Mesenchymal stem cell (in vitro differentiated cells and primary cell): ENCODE measurements around the gene CALCR.

ENCODE experiments used
- DNase-seq: peaks from one replicate; pipeline ENCODE4 v3.0.0-alpha.2; 2013
- H2AFZ ChIP-seq: one replicate; pipeline ENCODE4 v1.6.1; 2013; ENCODE audit warnings: low read depth, mild to moderate bottlenecking, control low read depth, inconsistent platforms, low read length, moderate library complexity
- H2AK5ac ChIP-seq: 2 replicates; pipeline ENCODE4 v1.6.1; 2013; ENCODE audit warnings: low read length, moderate library complexity, mild to moderate bottlenecking, inconsistent platforms; ENCODE audit not compliant: severe bottlenecking
- H2BK120ac ChIP-seq: one replicate; pipeline ENCODE4 v1.6.1; 2013; ENCODE audit warnings: low read depth, mild to moderate bottlenecking, inconsistent platforms, low read length, moderate library complexity
- H2BK12ac ChIP-seq, 2 experiments: one replicate each; pipeline ENCODE4 v1.6.1; 2013; ENCODE audit warnings: inconsistent platforms in 2 of 2, low read length in 2 of 2, mild to moderate bottlenecking in 2 of 2, moderate library complexity in 2 of 2, control low read depth in 1 of 2
- H2BK15ac ChIP-seq: one replicate; pipeline ENCODE4 v1.6.1; 2013; ENCODE audit warnings: mild to moderate bottlenecking, low read depth, inconsistent platforms; ENCODE audit not compliant: poor library complexity, severe bottlenecking
- H2BK5ac ChIP-seq: 2 replicates; pipeline ENCODE4 v1.6.1; 2013; ENCODE audit warnings: low read depth, mild to moderate bottlenecking, low read length, control low read depth, inconsistent platforms; ENCODE audit not compliant: poor library complexity, severe bottlenecking
- H3K14ac ChIP-seq, 2 experiments: one replicate each; pipeline ENCODE4 v1.6.1; 2013; ENCODE audit warnings: inconsistent platforms in 2 of 2, low read length in 2 of 2, control low read depth in 1 of 2, mild to moderate bottlenecking in 1 of 2, moderate library complexity in 1 of 2
- H3K18ac ChIP-seq, 2 experiments: one replicate each; pipeline ENCODE4 v1.6.1; 2013; ENCODE audit warnings: inconsistent platforms in 2 of 2, low read length in 2 of 2, control low read depth in 1 of 2, low read depth in 1 of 2, mild to moderate bottlenecking in 1 of 2
- H3K23ac ChIP-seq, 2 experiments: one replicate each; pipeline ENCODE4 v1.6.1; 2013; ENCODE audit warnings: inconsistent platforms in 2 of 2, low read length in 2 of 2, mild to moderate bottlenecking in 2 of 2, moderate library complexity in 2 of 2, control low read depth in 1 of 2
- H3K27ac ChIP-seq: 2 replicates; pipeline ENCODE4 v1.5.1; 2013; ENCODE audit warnings: mild to moderate bottlenecking, moderate library complexity, low read length, control low read depth, inconsistent platforms; ENCODE audit not compliant: poor library complexity, severe bottlenecking
- H3K27me3 ChIP-seq, 2 experiments: 2 replicates each; pipeline versions ENCODE4 v1.6.1 to v1.7.0; 2013; ENCODE audit warnings: low read length in 2 of 2, mild to moderate bottlenecking in 2 of 2, moderate library complexity in 2 of 2, control low read depth in 1 of 2, inconsistent platforms in 1 of 2; ENCODE audit not compliant: control insufficient read depth in 1 of 2, insufficient read depth in 1 of 2
- H3K36me3 ChIP-seq, 2 experiments: 2 replicates each; pipeline versions ENCODE4 v1.6.1 to v1.7.0; 2013; ENCODE audit warnings: low read length in 2 of 2, control low read depth in 1 of 2, inconsistent platforms in 1 of 2, low read depth in 1 of 2, mild to moderate bottlenecking in 1 of 2; ENCODE audit not compliant: insufficient read depth in 2 of 2, control insufficient read depth in 1 of 2
- H3K4ac ChIP-seq, 2 experiments: one replicate each; pipeline ENCODE4 v1.6.1; 2013; ENCODE audit warnings: inconsistent platforms in 2 of 2, low read length in 2 of 2, mild to moderate bottlenecking in 2 of 2, moderate library complexity in 2 of 2, control low read depth in 1 of 2, low read depth in 1 of 2
- H3K4me1 ChIP-seq: 2 replicates; pipeline ENCODE4 v1.6.1; 2013; ENCODE audit warnings: low read depth, low read length, control low read depth; ENCODE audit not compliant: control insufficient read depth, insufficient read depth
- H3K4me2 ChIP-seq: 2 replicates; pipeline ENCODE4 v1.6.1; 2013; ENCODE audit warnings: low read length, mild to moderate bottlenecking, inconsistent platforms; ENCODE audit not compliant: poor library complexity, severe bottlenecking
- H3K4me3 ChIP-seq, 2 experiments: 2 replicates each; pipeline versions ENCODE4 v1.5.1 to v1.7.0; 2013; ENCODE audit warnings: low read length in 2 of 2, mild to moderate bottlenecking in 2 of 2, control low read depth in 1 of 2, low read depth in 1 of 2; ENCODE audit not compliant: insufficient read depth in 1 of 2
- H3K79me1 ChIP-seq: replicated peaks from 2 replicates; pipeline ENCODE4 v1.6.1; 2013; ENCODE audit warnings: mild to moderate bottlenecking, control low read depth, low read length, inconsistent platforms; ENCODE audit not compliant: poor library complexity, severe bottlenecking
- H3K9ac ChIP-seq: 2 replicates; pipeline ENCODE4 v1.7.0; 2013; ENCODE audit warnings: mild to moderate bottlenecking, low read length, moderate library complexity
- H3K9me3 ChIP-seq: 2 replicates; pipeline ENCODE4 v1.7.0; 2013; ENCODE audit warnings: mild to moderate bottlenecking, low read length; ENCODE audit not compliant: control insufficient read depth
- H4K8ac ChIP-seq: one replicate; pipeline ENCODE4 v1.6.1; 2013; ENCODE audit warnings: inconsistent platforms, mild to moderate bottlenecking, low read length, moderate library complexity
- H4K91ac ChIP-seq: one replicate; pipeline ENCODE4 v1.6.1; 2013; ENCODE audit warnings: mild to moderate bottlenecking, low read length, inconsistent platforms
- WGBS: methylation state at CpG from one replicate; pipeline ENCODE4 v1.1.7; 2013; ENCODE audit warnings: mixed read lengths; 5-methylcytosine and 5-hydroxymethylcytosine counted together

CALCR gene

DNA sequence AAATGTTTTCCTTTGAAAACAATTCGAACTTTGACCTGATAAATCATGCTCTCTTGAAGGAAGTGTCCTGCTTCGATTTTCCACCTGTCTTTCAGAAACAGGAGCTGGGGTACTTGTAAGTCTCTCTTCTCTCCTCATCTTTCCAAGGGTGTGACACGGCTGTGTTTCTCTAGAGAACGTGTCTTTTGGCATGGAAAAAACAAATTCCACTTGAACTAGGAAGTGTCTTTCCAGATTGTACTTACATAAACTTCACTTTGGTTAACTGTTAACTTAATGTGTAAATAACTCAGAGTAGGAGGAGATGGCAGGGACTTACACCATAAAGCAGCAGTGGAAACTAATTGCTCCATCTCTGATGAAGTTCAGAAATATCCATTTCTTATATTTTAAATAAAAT lies 4.2 kb upstream of the CALCR start:
- no peak overlapping the region for H2BK12ac ChIP-seq
- H3K36me3 ChIP-seq = no peaks in the 10 kb centered on the region
- no peak overlapping the region for H4K8ac ChIP-seq
- no peak overlapping the region for H3K23ac ChIP-seq
- H2AK5ac ChIP-seq = no peak overlapping the region
- H4K91ac ChIP-seq = no peak overlapping the region
- H3K18ac ChIP-seq = no peak overlapping the region
- 60% methylated on average over 2 of the region's 4 CpGs for WGBS
- H3K4me3 ChIP-seq = no peak overlapping the region
- no peak overlapping the region for H3K27ac ChIP-seq
- H3K4me1 ChIP-seq = peaks cover 18% of the 10 kb centered on the region
- no peak overlapping the region for H2AFZ ChIP-seq
- DNase-seq = no peak
- no peak overlapping the region for H2BK5ac ChIP-seq
- no peaks in the 10 kb centered on the region for H3K79me1 ChIP-seq
- H3K9me3 ChIP-seq = no peaks in the 10 kb centered on the region
- no peak overlapping the region for H2BK15ac ChIP-seq
- no peak overlapping the region for H3K9ac ChIP-seq
- no peak overlapping the region for H2BK120ac ChIP-seq
- no peak overlapping the region for H3K4ac ChIP-seq
- peak overlapping the region; percentile 5 for H3K4me2 ChIP-seq
- peaks cover 24 to 54% of the 10 kb centered on the region in 2 experiments for H3K27me3 ChIP-seq
- H3K14ac ChIP-seq = no peak overlapping the region

- H3K79me1 ChIP-seq = no peaks in the 10 kb centered on the region
- H3K4me3 ChIP-seq = peak overlapping the region in 1 of 2 experiments; percentile 47
- no peak overlapping the region for H3K18ac ChIP-seq
- no peak overlapping the region for H3K14ac ChIP-seq
- no peak overlapping the region for H4K91ac ChIP-seq
- no peak overlapping the region for H4K8ac ChIP-seq
- H2BK120ac ChIP-seq = no peak overlapping the region
- no peak overlapping the region for H2BK15ac ChIP-seq
- no peak overlapping the region for H3K27ac ChIP-seq
- H3K27me3 ChIP-seq = peaks cover 24 to 79% of the 10 kb centered on the region in 2 experiments
- H2BK12ac ChIP-seq = no peak overlapping the region
- H2AK5ac ChIP-seq = no peak overlapping the region
- H2AFZ ChIP-seq = no peak overlapping the region
- H3K4ac ChIP-seq = no peak overlapping the region
- H2BK5ac ChIP-seq = no peak overlapping the region
- H3K23ac ChIP-seq = no peak overlapping the region
- 10% methylated on average over 21 of the region's 21 CpGs for WGBS
- DNase-seq = no peak
- H3K4me1 ChIP-seq = peaks cover 18% of the 10 kb centered on the region
- peak overlapping the region; percentile 81 for H3K4me2 ChIP-seq
- H3K9me3 ChIP-seq = no peaks in the 10 kb centered on the region
- no peak overlapping the region for H3K9ac ChIP-seq
- no peaks in the 10 kb centered on the region for H3K36me3 ChIP-seq
Observed at GRCh38 chr7:93575555-93576399, 1.3 kb upstream of the CALCR start.

DNA sequence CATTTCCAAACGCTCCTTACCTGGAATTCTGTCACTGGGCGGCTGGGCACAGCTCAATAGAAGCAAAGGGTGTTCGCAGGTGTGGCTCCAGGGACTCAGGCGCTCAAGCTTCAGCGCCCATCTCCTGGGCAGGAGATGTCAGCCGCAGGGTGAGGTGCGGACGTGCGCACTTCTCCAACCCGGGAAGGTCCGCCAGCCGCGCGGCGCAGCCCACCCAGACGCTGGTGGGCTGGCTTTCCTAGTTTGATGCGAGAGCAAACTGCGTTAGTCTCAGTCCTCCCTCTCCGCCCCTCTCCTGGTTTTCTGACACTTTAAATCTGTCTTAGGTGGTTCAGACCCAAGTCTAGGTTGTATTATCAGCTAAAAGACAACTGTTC lies 267 bp downstream of the CALCR start:
- H3K9me3 ChIP-seq = no peaks in the 10 kb centered on the region
- no peak overlapping the region for H3K9ac ChIP-seq
- peaks cover 18% of the 10 kb centered on the region for H3K4me1 ChIP-seq
- no peak overlapping the region for H3K27ac ChIP-seq
- H3K79me1 ChIP-seq = no peaks in the 10 kb centered on the region
- H2BK120ac ChIP-seq = no peak overlapping the region
- H3K27me3 ChIP-seq = peaks cover 24 to 81% of the 10 kb centered on the region in 2 experiments
- H2AK5ac ChIP-seq = no peak overlapping the region
- H3K23ac ChIP-seq = no peak overlapping the region
- no peak for DNase-seq
- no peak overlapping the region for H3K18ac ChIP-seq
- H3K4me2 ChIP-seq = peak overlapping the region; percentile 81
- H2BK12ac ChIP-seq = no peak overlapping the region
- no peak overlapping the region for H2BK15ac ChIP-seq
- H4K91ac ChIP-seq = no peak overlapping the region
- no peak overlapping the region for H3K4ac ChIP-seq
- no peak overlapping the region for H4K8ac ChIP-seq
- peak overlapping the region in 1 of 2 experiments; percentile 49 for H3K4me3 ChIP-seq
- peak overlapping the region in 1 of 2 experiments; percentile 39 for H3K14ac ChIP-seq
- WGBS = 3% methylated on average over 16 of the region's 19 CpGs
- no peaks in the 10 kb centered on the region for H3K36me3 ChIP-seq
- no peak overlapping the region for H2BK5ac ChIP-seq
- H2AFZ ChIP-seq = no peak overlapping the region

DNA sequence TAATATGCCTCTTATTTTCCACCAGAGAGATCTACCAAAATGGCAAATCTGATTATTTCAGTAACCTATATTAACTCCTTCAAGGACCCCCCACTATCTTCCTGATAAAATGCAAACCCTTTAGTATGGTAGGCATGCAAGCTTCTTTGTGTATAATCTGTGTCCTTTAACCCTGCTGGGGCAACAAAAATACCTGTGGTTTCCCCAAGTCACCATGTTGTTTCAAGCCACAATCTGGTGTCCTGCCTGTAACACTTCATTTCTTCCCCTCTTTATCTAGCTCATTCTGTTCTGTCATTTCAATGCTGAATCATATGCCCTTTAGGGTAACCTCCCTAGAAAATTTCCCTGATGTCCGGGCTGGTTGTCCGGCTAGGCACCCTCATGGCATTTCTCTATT lies 5.3 kb downstream of the CALCR start:
- Histone ChIP-seq H3K27me3 (peaks cover 3 to 48% of the 10 kb centered on the region in 2 experiments), H3K79me1 (no peaks in the 10 kb centered on the region), H2BK5ac (no peak overlapping the region), H3K4ac (no peak overlapping the region), H3K9me3 (no peaks in the 10 kb centered on the region), H2BK12ac (no peak overlapping the region), H3K9ac (no peak overlapping the region), H3K14ac (no peak overlapping the region), H3K4me3 (no peak overlapping the region), H2BK15ac (no peak overlapping the region), H2AK5ac (no peak overlapping the region), H4K8ac (no peak overlapping the region), H3K23ac (no peak overlapping the region), H2AFZ (no peak overlapping the region), H3K4me2 (no peak overlapping the region), H2BK120ac (no peak overlapping the region), H3K36me3 (no peaks in the 10 kb centered on the region), H3K18ac (no peak overlapping the region), H4K91ac (no peak overlapping the region), H3K4me1 (peaks cover 2% of the 10 kb centered on the region), H3K27ac (no peak overlapping the region)
- 80% methylated on average over 1 of the region's 2 CpGs for WGBS
- no peak for DNase-seq
